Astrocyte (in vitro differentiated cells and primary cell): ENCODE results near the gene SCNN1G.

Experiments
- CTCF ChIP-seq: IDR thresholded peaks from 2 replicates; pipeline ENCODE4 v1.5.1; 2011; ENCODE audit warnings: low read depth, mild to moderate bottlenecking, inconsistent platforms, low read length, moderate library complexity; ENCODE audit not compliant: insufficient read depth
- EZH2 ChIP-seq: IDR thresholded peaks from 2 replicates; pipeline ENCODE4 v1.6.1; 2012; ENCODE audit warnings: mild to moderate bottlenecking, low read length, inconsistent platforms; ENCODE audit not compliant: insufficient read depth

GRCh38 chr16:23256440-23256839 lies 73.9 kb downstream of the SCNN1G start:
- TF ChIP-seq CTCF (no peak), EZH2 (no peak)
